Glutamatergic neuron (in vitro differentiated cells): Measurements from ENCODE around the gene PIK3R1. TPM values are rescaled to one million over a fixed set of nuclear protein-coding genes. Genes with fewer than 3 reads are reported as not detected.

Experiments used
- DNase-seq: peaks from one replicate; pipeline ENCODE4 v3.0.0; 2022
- H3K27ac Mint-ChIP-seq: one replicate; pipeline ENCODE4 v1.8.0; 2020; ENCODE audit warnings: mild to moderate bottlenecking, mixed read lengths, inconsistent platforms; ENCODE audit not compliant: unreplicated experiment
- H3K27me3 Mint-ChIP-seq: one replicate; pipeline ENCODE4 v1.8.0; 2020; ENCODE audit warnings: mild to moderate bottlenecking, moderate library complexity, mixed read lengths, inconsistent platforms; ENCODE audit not compliant: unreplicated experiment
- H3K36me3 Mint-ChIP-seq: one replicate; pipeline ENCODE4 v1.8.0; 2020; ENCODE audit warnings: mild to moderate bottlenecking, mixed read lengths, inconsistent platforms; ENCODE audit not compliant: unreplicated experiment
- H3K4me1 Mint-ChIP-seq: one replicate; pipeline ENCODE4 v1.8.0; 2020; ENCODE audit warnings: mild to moderate bottlenecking, low read depth, mixed read lengths, inconsistent platforms; ENCODE audit not compliant: unreplicated experiment
- H3K4me3 Mint-ChIP-seq: one replicate; pipeline ENCODE4 v1.8.0; 2020; ENCODE audit warnings: mild to moderate bottlenecking, mixed read lengths, inconsistent platforms; ENCODE audit not compliant: unreplicated experiment
- H3K9me3 Mint-ChIP-seq: one replicate; pipeline ENCODE4 v1.8.0; 2020; ENCODE audit warnings: mild to moderate bottlenecking, moderate library complexity, mixed read lengths, inconsistent platforms; ENCODE audit not compliant: unreplicated experiment
- CTCF ChIP-seq: fragments of 200-600 bp; sonication (generic); IDR thresholded peaks from one replicate; pipeline ENCODE4 v1.5.0; 2021; ENCODE audit not compliant: partially characterized antibody, unreplicated experiment
- total RNA-seq: library from RNA; stranded (reverse); fragmentation: NEBNext Ultra II Directional; extraction: Animal tissue kit (Norgen Biotek cat#: 25700); gene quantifications from one replicate; pipeline ENCODE4 v1.2.1, GENCODE V29; 2021; ENCODE audit not compliant: unreplicated experiment

PIK3R1 gene
- total RNA-seq, 1 donor from 2014 or later: 49.4 TPM

GRCh38 chr5:68350176-68350575 lies 134.6 kb downstream of the PIK3R1 start:
- DNase-seq: no peak
- Mint-ChIP-seq H3K4me1 (peaks cover 16% of the 10 kb centered on the region), H3K9me3 (no peaks in the 10 kb centered on the region), H3K27ac (no peak overlapping the region), H3K36me3 (peaks cover 6% of the 10 kb centered on the region), H3K4me3 (no peak overlapping the region), H3K27me3 (peaks cover 2% of the 10 kb centered on the region)
- no peak for TF ChIP-seq CTCF
